Measurements from ENCODE around the gene FOXO1.

GRCh38 chr13:40622761-40623160 is 43.7 kb downstream of the FOXO1 start:
- no peak for TF ChIP-seq CTCF (IDR thresholded peaks at IDR 0.05)
- no peak for TF ChIP-seq POLR2A (IDR thresholded peaks at IDR 0.05)
- TF ChIP-seq POLR2AphosphoS5 (IDR thresholded peaks at IDR 0.05), result no peak
